HG03342 (cell line): ENCODE measurements around the gene PRX.
A peak's percentile ranks its signal among the peaks of the same experiment; 100 is the strongest.
"Not testable (repeated sequence)": the region's sequence is repeated elsewhere in the genome, so short reads cannot be mapped to it uniquely, and the experiment has no call there.

Source experiments
- ATAC-seq: cut with Tn5 transposase; IDR thresholded peaks from one replicate; pipeline ENCODE4 v1.9.1; 2021; ENCODE audit warnings: mild to moderate bottlenecking, moderate library complexity; ENCODE audit not compliant: unreplicated experiment

Gene PRX

GRCh38 chr19:40413291-40413845 is at the start of gene PRX:
Gene PRX, minus strand, starts transcription at chr19:40413378. Its CDS starts 5,446 bp downstream, at chr19:40407932.
- ATAC-seq: no peak

- no peak for ATAC-seq
These were observed 48.6 kb upstream of the PRX start for GRCh38 chr19:40461669-40462221.

- no peak for ATAC-seq
These were observed 47.0 kb upstream of the PRX start for GRCh38 chr19:40460185-40460584.

GRCh38 chr19:40458597-40458974 is 45.4 kb upstream of the PRX start:
- ATAC-seq: no peak

GRCh38 chr19:40457953-40458596 is 44.9 kb upstream of the PRX start:
- ATAC-seq: no peak

- no peak for ATAC-seq
These were observed 43.9 kb upstream of the PRX start for GRCh38 chr19:40457048-40457447.

- ATAC-seq: not testable (repeated sequence)
These were observed 40.8 kb upstream of the PRX start for GRCh38 chr19:40453943-40454342.

GRCh38 chr19:40453151-40453735 is 40.1 kb upstream of the PRX start:
- ATAC-seq: no peak

- ATAC-seq: no peak
These were observed 38.8 kb upstream of the PRX start for GRCh38 chr19:40452016-40452415.

GRCh38 chr19:40450664-40451063 is 37.5 kb upstream of the PRX start:
- no peak for ATAC-seq

- no peak for ATAC-seq
These were observed 36.3 kb upstream of the PRX start for GRCh38 chr19:40449506-40449905.

- no peak for ATAC-seq
These were observed 33.1 kb upstream of the PRX start for GRCh38 chr19:40446263-40446784.

GRCh38 chr19:40445780-40446262 is 32.6 kb upstream of the PRX start:
- no peak for ATAC-seq

GRCh38 chr19:40444825-40445312 is 31.7 kb upstream of the PRX start:
- no peak for ATAC-seq

GRCh38 chr19:40444000-40444824 is 31.0 kb upstream of the PRX start, which contains the start of gene SERTAD3:
Gene SERTAD3, minus strand, starts transcription at chr19:40444335. Its CDS starts 2,255 bp downstream, at chr19:40442080.
- peak; percentile 63 for ATAC-seq

GRCh38 chr19:40443131-40443999 is 30.2 kb upstream of the PRX start:
- ATAC-seq: peak; percentile 60

GRCh38 chr19:40442328-40443130 is 29.4 kb upstream of the PRX start:
- no peak for ATAC-seq

- ATAC-seq: no peak
These were observed 28.6 kb upstream of the PRX start for GRCh38 chr19:40441719-40442253.

- ATAC-seq: no peak
These were observed 25.1 kb upstream of the PRX start for GRCh38 chr19:40438284-40438683.
